ENCODE data around the gene SRPRB.

DNA sequence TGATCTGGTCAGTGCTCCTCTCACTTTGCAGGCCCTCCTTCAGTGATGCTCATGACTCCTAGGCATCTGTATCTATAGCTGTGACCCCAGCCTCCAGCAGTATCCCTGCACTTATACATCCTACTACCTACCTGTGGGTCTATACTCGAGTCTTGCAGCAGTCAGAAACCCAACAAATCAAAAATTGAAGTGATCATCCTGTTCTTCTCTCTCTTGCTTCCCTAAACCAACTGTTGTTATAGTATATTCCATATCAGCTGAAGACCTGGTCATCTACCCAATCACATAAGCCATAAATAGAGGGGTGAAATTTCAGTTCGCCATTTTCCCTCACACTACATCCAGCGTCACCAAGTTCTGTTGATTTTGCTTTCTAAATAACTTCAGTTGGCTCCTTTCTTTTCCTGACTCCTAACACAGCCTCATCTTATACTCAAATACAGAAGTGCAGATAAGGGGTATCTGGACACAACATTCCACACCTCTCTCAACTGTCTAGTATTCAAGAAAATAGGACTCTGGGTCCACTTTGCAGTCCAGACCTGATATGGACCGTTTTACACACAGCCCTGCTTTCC lies 25.9 kb upstream of the SRPRB start:
- no peak for TF ChIP-seq EZH2phosphoT487 (IDR thresholded peaks at IDR 0.05; ENCODE audit: borderline replicate concordance, low read length)
- TF ChIP-seq, protein P1, sequence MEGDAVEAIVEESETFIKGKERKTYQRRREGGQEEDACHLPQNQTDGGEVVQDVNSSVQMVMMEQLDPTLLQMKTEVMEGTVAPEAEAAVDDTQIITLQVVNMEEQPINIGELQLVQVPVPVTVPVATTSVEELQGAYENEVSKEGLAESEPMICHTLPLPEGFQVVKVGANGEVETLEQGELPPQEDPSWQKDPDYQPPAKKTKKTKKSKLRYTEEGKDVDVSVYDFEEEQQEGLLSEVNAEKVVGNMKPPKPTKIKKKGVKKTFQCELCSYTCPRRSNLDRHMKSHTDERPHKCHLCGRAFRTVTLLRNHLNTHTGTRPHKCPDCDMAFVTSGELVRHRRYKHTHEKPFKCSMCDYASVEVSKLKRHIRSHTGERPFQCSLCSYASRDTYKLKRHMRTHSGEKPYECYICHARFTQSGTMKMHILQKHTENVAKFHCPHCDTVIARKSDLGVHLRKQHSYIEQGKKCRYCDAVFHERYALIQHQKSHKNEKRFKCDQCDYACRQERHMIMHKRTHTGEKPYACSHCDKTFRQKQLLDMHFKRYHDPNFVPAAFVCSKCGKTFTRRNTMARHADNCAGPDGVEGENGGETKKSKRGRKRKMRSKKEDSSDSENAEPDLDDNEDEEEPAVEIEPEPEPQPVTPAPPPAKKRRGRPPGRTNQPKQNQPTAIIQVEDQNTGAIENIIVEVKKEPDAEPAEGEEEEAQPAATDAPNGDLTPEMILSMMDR (IDR thresholded peaks at IDR 0.05; ENCODE audit: low read depth, low read length, poor library complexity, severe bottlenecking), result no peak
